Kidney (tissue), 14 donors: ENCODE measurements around the gene CRIM1. TPM values are rescaled to one million over a fixed set of nuclear protein-coding genes. Genes with fewer than 3 reads are reported as not detected.

Experiments used
- DNase-seq, 5 donors: peaks; one replicate each; pipeline ENCODE4 v3.0.0-alpha.2; 2013 to 2020
- FAIRE-seq: peaks from 2 replicates; lab custom pipeline; 2012; peaks lifted over from hg19 to GRCh38; lab: Jason Lieb, UNC
- H3K27ac ChIP-seq, 2 donors: one replicate each; pipeline ENCODE4 v1.7.0; 2013; ENCODE audit warnings: low read depth in 2 of 2, low read length in 2 of 2, inconsistent platforms in 1 of 2
- H3K27me3 ChIP-seq: one replicate; pipeline ENCODE4 v1.7.1; 2013; ENCODE audit warnings: low read length, inconsistent platforms; ENCODE audit not compliant: control insufficient read depth, insufficient read depth
- H3K36me3 ChIP-seq, 3 donors: one replicate each; pipeline versions ENCODE4 v1.7.0 to v1.7.1; 2013; ENCODE audit warnings: low read length in 3 of 3, control low read depth in 1 of 3, inconsistent platforms in 1 of 3; ENCODE audit not compliant: insufficient read depth in 3 of 3, control insufficient read depth in 2 of 3
- H3K4me1 ChIP-seq, 3 donors: one replicate each; pipeline versions ENCODE4 v1.7.0 to v1.7.1; 2013; ENCODE audit warnings: low read length in 3 of 3, inconsistent platforms in 1 of 3, low read depth in 1 of 3; ENCODE audit not compliant: control insufficient read depth in 2 of 3, insufficient read depth in 2 of 3
- H3K4me3 ChIP-seq, 3 donors: one replicate each; pipeline versions ENCODE4 v1.7.0 to v1.8.1; 2013; ENCODE audit warnings: low read length in 3 of 3, control low read depth in 1 of 3, inconsistent platforms in 1 of 3
- H3K9ac ChIP-seq, 3 donors: one replicate each; pipeline versions ENCODE4 v1.7.0 to v1.7.1; 2013; ENCODE audit warnings: low read length in 3 of 3, control low read depth in 1 of 3, inconsistent platforms in 1 of 3
- H3K9me3 ChIP-seq, 3 donors: one replicate each; pipeline versions ENCODE4 v1.7.0 to v1.7.1; 2013; ENCODE audit warnings: low read length in 3 of 3, control low read depth in 1 of 3, inconsistent platforms in 1 of 3; ENCODE audit not compliant: control insufficient read depth in 2 of 3, insufficient read depth in 1 of 3
- CTCF ChIP-seq: IDR thresholded peaks from 3 replicates; pipeline ENCODE4 v1.5.1; 2012; ENCODE audit warnings: mild to moderate bottlenecking, moderate library complexity, borderline replicate concordance; ENCODE audit not compliant: insufficient read depth; ENCODE audit errors: extremely low read depth
- intact Hi-C: fragments of 100-400 bp; cut with DNase I; formaldehyde crosslinking; loops from one replicate; pipeline ENCODE4 v1.11.1; 2022
- polyA plus RNA-seq: library from polyadenylated mRNA; stranded (reverse); fragments of 350-450 nt; fragmentation: Illumina TruSeq; extraction: RNeasy Lipid Tissue Mini Kit (QIAGEN cat#74804); gene quantifications from one replicate; pipeline ENCODE4 v1.2.3, GENCODE V29; 2014; ENCODE audit warnings: low read depth, low replicate concordance; ENCODE audit not compliant: insufficient read depth
- total RNA-seq: library from RNA; stranded (reverse); fragmentation: NEBNext Ultra II Directional; extraction: Animal tissue kit (Norgen Biotek cat#: 25700); gene quantifications from one replicate; pipeline ENCODE4 v1.2.1, GENCODE V29; 2021
- donor health status: control.
- donor health status: control.
- donor health status: control.
- donor health status: control.
- donor health status: control.
- donor health status: DM: yes; HTN: yes; CAD: no.
- donor health status: Normal renal cell carcinoma (clear cell type).

Gene CRIM1
- total and polyA plus RNA-seq, 2 donors from 2014 or later = 47.2 to 154 TPM

DNA sequence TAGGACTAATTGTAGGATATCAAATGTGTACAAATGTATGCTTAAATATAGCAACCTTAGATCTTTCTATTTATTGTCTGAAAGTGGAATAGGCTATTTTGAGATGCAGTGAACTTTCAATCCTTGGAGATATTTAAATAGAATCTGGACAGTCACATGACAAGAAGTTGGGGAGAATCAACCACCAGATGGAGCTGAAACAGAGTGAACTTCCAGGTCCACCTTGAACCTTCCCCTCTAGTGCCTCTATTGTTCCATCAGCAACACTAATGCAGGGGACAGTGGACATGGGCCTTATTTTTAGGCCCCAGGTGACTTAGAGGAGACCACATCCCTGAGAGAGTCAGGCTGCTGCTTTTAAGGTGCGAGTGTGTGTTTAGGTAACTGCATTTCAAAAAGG, 37.0 kb upstream of the CRIM1 start:
- H3K9ac ChIP-seq = no peak overlapping the region
- no peaks in the 10 kb centered on the region for H3K36me3 ChIP-seq
- no peaks in the 10 kb centered on the region for H3K27me3 ChIP-seq
- H3K27ac ChIP-seq = no peak overlapping the region
- FAIRE-seq = no peak
- H3K4me3 ChIP-seq = no peak overlapping the region
- no peak for DNase-seq
- intact Hi-C loops = no loop called here
- H3K9me3 ChIP-seq = no peaks in the 10 kb centered on the region
- no peaks in the 10 kb centered on the region for H3K4me1 ChIP-seq
- TF ChIP-seq CTCF = no peak

DNA sequence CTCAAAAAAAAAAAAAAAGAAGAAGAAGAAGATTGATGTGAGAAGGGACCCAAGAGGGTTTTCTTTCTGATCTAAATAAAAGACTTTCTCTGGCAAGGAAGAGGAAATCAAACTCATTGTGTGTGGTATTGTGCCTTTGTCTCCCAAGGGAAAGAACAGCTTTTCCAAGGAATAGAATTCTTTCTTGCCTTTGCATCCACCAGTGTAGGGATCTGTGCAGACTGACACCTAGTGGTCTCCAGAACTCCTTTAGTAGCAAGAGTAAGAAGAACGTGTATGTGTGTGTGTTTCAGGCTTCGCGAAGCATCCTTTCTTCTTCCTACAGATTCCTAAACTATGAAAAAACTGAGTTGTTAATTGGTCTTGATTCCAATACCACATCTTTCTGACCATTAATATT, 33.5 kb upstream of the CRIM1 start:
- Histone ChIP-seq H3K27ac (no peak overlapping the region), H3K4me3 (no peak overlapping the region), H3K9ac (no peak overlapping the region), H3K27me3 (no peaks in the 10 kb centered on the region), H3K4me1 (no peaks in the 10 kb centered on the region), H3K9me3 (no peaks in the 10 kb centered on the region), H3K36me3 (no peaks in the 10 kb centered on the region)
- peak in 2 of 5 donors; percentile 54 to 82 for DNase-seq
- FAIRE-seq = peak; percentile 58
- peak; percentile 49 for TF ChIP-seq CTCF
- intact Hi-C loops = no loop called here

GRCh38 chr2:36326286-36326685, 29.3 kb upstream of the CRIM1 start:
- Histone ChIP-seq H3K9ac (no peak overlapping the region), H3K27me3 (no peaks in the 10 kb centered on the region), H3K4me1 (peaks cover 0 to 4% (median 0%) of the 10 kb centered on the region in 3 donors), H3K27ac (no peak overlapping the region), H3K36me3 (no peaks in the 10 kb centered on the region), H3K4me3 (no peak overlapping the region), H3K9me3 (no peaks in the 10 kb centered on the region)
- FAIRE-seq (no peak), DNase-seq (no peak)
- intact Hi-C loops = no loop called here
- TF ChIP-seq CTCF = no peak

- FAIRE-seq = no peak
- Histone ChIP-seq H3K9me3 (no peaks in the 10 kb centered on the region), H3K36me3 (no peaks in the 10 kb centered on the region), H3K9ac (no peak overlapping the region), H3K27ac (no peak overlapping the region), H3K4me3 (no peak overlapping the region), H3K4me1 (peaks cover 0 to 4% (median 0%) of the 10 kb centered on the region in 3 donors), H3K27me3 (no peaks in the 10 kb centered on the region)
- TF ChIP-seq CTCF = no peak
- intact Hi-C loops = no loop called here
- no peak for DNase-seq
These were observed 26.3 kb upstream of the CRIM1 start for GRCh38 chr2:36329251-36329650.
